Liver (tissue), 2 donors: ENCODE results near the gene MYOT.
"Not testable (repeated sequence)": the region's sequence is repeated elsewhere in the genome, so short reads cannot be mapped to it uniquely, and the experiment has no call there.

Source experiments
- JUND ChIP-seq, 2 donors: IDR thresholded peaks; 2 replicates each; pipeline ENCODE4 v1.6.1; 2016; ENCODE audit warnings: antibody characterized with exemption in 2 of 2
- RXRA ChIP-seq, 2 donors: IDR thresholded peaks; 2 replicates each; pipeline ENCODE4 v1.6.1; 2017 to 2018; ENCODE audit warnings: antibody characterized with exemption in 2 of 2, mild to moderate bottlenecking in 1 of 2
- donor health status: healthy.

DNA sequence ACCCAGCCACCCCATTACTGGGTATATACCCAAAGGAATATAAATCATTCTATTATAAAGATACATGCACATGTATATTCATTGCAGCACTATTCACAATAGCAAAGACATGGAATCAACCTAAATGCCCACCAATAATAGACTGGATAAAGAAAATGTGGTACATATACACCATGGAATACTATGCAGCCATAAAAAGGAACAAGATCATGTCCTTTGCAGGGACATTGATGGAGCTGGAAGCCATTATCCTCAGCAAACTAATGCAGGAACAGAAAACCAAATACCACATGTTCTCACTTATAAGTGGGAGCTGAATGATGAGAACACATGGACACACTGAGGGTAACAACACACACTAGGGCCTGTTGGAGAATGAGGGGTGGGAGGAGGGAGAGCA lies 14.5 kb upstream of the MYOT start:
- not testable (repeated sequence) for TF ChIP-seq JUND, RXRA (IDR thresholded peaks at IDR 0.05)
